ENCODE measurements around the gene SLC9A5.

Gene SLC9A5

GRCh38 chr16:67304020-67304419 lies 55.2 kb downstream of the SLC9A5 start:
- H3K4me1 Mint-ChIP-seq = peaks cover 19% of the 10 kb centered on the region
- H3K36me3 Mint-ChIP-seq (ENCODE audit: low read depth) = no peaks in the 10 kb centered on the region
- TF ChIP-seq CTCF (IDR thresholded peaks at IDR 0.05; ENCODE audit: unreplicated experiment in 3 of 3) = no peak
- no peak overlapping the region for H3K4me3 Mint-ChIP-seq
- peaks cover 7% of the 10 kb centered on the region for H3K27me3 Mint-ChIP-seq (ENCODE audit: low read depth)
- no peaks in the 10 kb centered on the region for H3K9me3 Mint-ChIP-seq
- H3K27ac Mint-ChIP-seq = no peak overlapping the region

GRCh38 chr16:67305216-67306071 lies 56.7 kb downstream of the SLC9A5 start:
- Mint-ChIP-seq H3K36me3 (ENCODE audit: low read depth) (no peaks in the 10 kb centered on the region), H3K27me3 (ENCODE audit: low read depth) (peaks cover 7% of the 10 kb centered on the region), H3K4me3 (no peak overlapping the region), H3K9me3 (no peaks in the 10 kb centered on the region), H3K4me1 (peaks cover 19% of the 10 kb centered on the region), H3K27ac (no peak overlapping the region)
- TF ChIP-seq CTCF (IDR thresholded peaks at IDR 0.05; ENCODE audit: unreplicated experiment in 3 of 3) = no peak

GRCh38 chr16:67310561-67310960 lies 61.8 kb downstream of the SLC9A5 start:
- peaks cover 19% of the 10 kb centered on the region for H3K4me1 Mint-ChIP-seq
- H3K36me3 Mint-ChIP-seq (ENCODE audit: low read depth) = no peaks in the 10 kb centered on the region
- no peak overlapping the region for H3K4me3 Mint-ChIP-seq
- H3K9me3 Mint-ChIP-seq = no peaks in the 10 kb centered on the region
- no peak overlapping the region for H3K27ac Mint-ChIP-seq
- TF ChIP-seq CTCF (IDR thresholded peaks at IDR 0.05; ENCODE audit: unreplicated experiment in 3 of 3) = no peak
- peaks cover 12% of the 10 kb centered on the region for H3K27me3 Mint-ChIP-seq (ENCODE audit: low read depth)

- no peak for TF ChIP-seq CTCF (IDR thresholded peaks at IDR 0.05; ENCODE audit: unreplicated experiment in 3 of 3)
- Mint-ChIP-seq H3K4me1 (peaks cover 19% of the 10 kb centered on the region), H3K4me3 (no peak overlapping the region), H3K27me3 (ENCODE audit: low read depth) (peaks cover 11% of the 10 kb centered on the region), H3K27ac (peak overlapping the region; percentile 0 to 66 (median 0)), H3K36me3 (ENCODE audit: low read depth) (no peaks in the 10 kb centered on the region), H3K9me3 (no peaks in the 10 kb centered on the region)
Measured at GRCh38 chr16:67311607-67312488, 63.1 kb downstream of the SLC9A5 start.

- H3K27ac Mint-ChIP-seq = peak overlapping the region; percentile 0 to 66 (median 4)
- H3K9me3 Mint-ChIP-seq = no peaks in the 10 kb centered on the region
- H3K4me3 Mint-ChIP-seq = no peak overlapping the region
- H3K4me1 Mint-ChIP-seq = peaks cover 19% of the 10 kb centered on the region
- H3K27me3 Mint-ChIP-seq (ENCODE audit: low read depth) = peaks cover 12% of the 10 kb centered on the region
- H3K36me3 Mint-ChIP-seq (ENCODE audit: low read depth) = no peaks in the 10 kb centered on the region
- no peak for TF ChIP-seq CTCF (IDR thresholded peaks at IDR 0.05; ENCODE audit: unreplicated experiment in 3 of 3)
Measured at GRCh38 chr16:67312719-67313118, 63.9 kb downstream of the SLC9A5 start.

All from nephron (organoid).